Caco-2 (cell line): ENCODE results near the gene IQCC. TPM values are rescaled to one million over a fixed set of nuclear protein-coding genes. Genes with fewer than 3 reads are reported as not detected.

ENCODE experiments used
- BruUV-seq: library from RNA; stranded (reverse); fragments of 400-500 nt; replicated peaks from 2 replicates; lab custom pipeline; 2021; lab: Mats Ljungman, UMichigan
- CTCF ChIA-PET: fragments of 300-600 bp; sonication (Branson Sonifier 250); formaldehyde crosslinking; loops from one replicate; lab custom pipeline; 2022; ENCODE audit warnings: antibody characterized with exemption; lab: Charles Lee
- POLR2A ChIA-PET: fragments of 300-600 bp; sonication (Branson Sonifier 250); formaldehyde crosslinking; loops from one replicate; lab custom pipeline; 2022; ENCODE audit warnings: antibody characterized with exemption; lab: Charles Lee
- DNase-seq, 2 experiments: peaks; one replicate each; pipeline versions ENCODE4 v3.0.0 to v3.0.0-alpha.2; 2020 to 2022
- H3K27me3 ChIP-seq: replicated peaks from 2 replicates; pipeline ENCODE4 v1.6.0; 2011; ENCODE audit warnings: low read length; ENCODE audit not compliant: control insufficient read depth, insufficient read depth
- H3K36me3 ChIP-seq: 2 replicates; pipeline ENCODE4 v1.5.1; 2011; ENCODE audit warnings: low read length; ENCODE audit not compliant: control insufficient read depth, insufficient read depth
- H3K4me1 ChIP-seq: fragments of 250-450 bp; sonication (Bioruptor Pico); 2 replicates; pipeline ENCODE4 v1.5.1; 2020; ENCODE audit warnings: mild to moderate bottlenecking
- H3K4me3 ChIP-seq: 2 replicates; pipeline ENCODE4 v1.5.1; 2011; ENCODE audit warnings: low read depth, mild to moderate bottlenecking, control low read depth, low read length
- H3K9me3 ChIP-seq: fragments of 250-450 bp; sonication (Bioruptor Pico); 2 replicates; pipeline ENCODE4 v1.5.1; 2020; ENCODE audit warnings: mild to moderate bottlenecking, moderate library complexity
- H3K27ac Mint-ChIP-seq: one replicate; pipeline ENCODE4 v1.8.0; 2022; ENCODE audit warnings: mixed read lengths; ENCODE audit not compliant: unreplicated experiment
- H3K27me3 Mint-ChIP-seq: one replicate; pipeline ENCODE4 v1.8.0; 2022; ENCODE audit warnings: mixed read lengths; ENCODE audit not compliant: insufficient read depth, unreplicated experiment
- H3K36me3 Mint-ChIP-seq: one replicate; pipeline ENCODE4 v1.8.0; 2022; ENCODE audit warnings: mild to moderate bottlenecking, mixed read lengths; ENCODE audit not compliant: insufficient read depth, unreplicated experiment
- H3K4me1 Mint-ChIP-seq: one replicate; pipeline ENCODE4 v1.8.0; 2022; ENCODE audit warnings: low read depth, mixed read lengths; ENCODE audit not compliant: unreplicated experiment
- H3K4me3 Mint-ChIP-seq: one replicate; pipeline ENCODE4 v1.8.0; 2022; ENCODE audit warnings: mild to moderate bottlenecking, moderate library complexity, mixed read lengths; ENCODE audit not compliant: unreplicated experiment
- H3K9me3 Mint-ChIP-seq: one replicate; pipeline ENCODE4 v1.8.0; 2022; ENCODE audit warnings: mixed read lengths; ENCODE audit not compliant: unreplicated experiment
- intact Hi-C: fragments of 100-400 bp; cut with micrococcal nuclease; formaldehyde crosslinking; loops from one replicate; pipeline ENCODE4 v1.10.0; 2022; ENCODE audit not compliant: unreplicated experiment
- total RNA-seq: library from RNA; stranded (reverse); gene quantifications from 2 replicates; pipeline ENCODE4 v1.2.3, GENCODE V29; 2022
- TF ChIP-seq, protein P1 (sequence below), 2 experiments: fragments of 200-600 bp in 1 of 2; IDR thresholded peaks; 1 replicate in 1 of 2; 2 replicates in 1 of 2; pipeline versions ENCODE4 v1.5.1 to v1.8.0; 2011 to 2022; ENCODE audit warnings: antibody characterized with exemption in 1 of 2, control low read depth in 1 of 2, inconsistent platforms in 1 of 2, low read depth in 1 of 2, low read length in 1 of 2, mild to moderate bottlenecking in 1 of 2, moderate library complexity in 1 of 2; ENCODE audit not compliant: insufficient read depth in 1 of 2, severe bottlenecking in 1 of 2, unreplicated experiment in 1 of 2

The IQCC gene
- total RNA-seq, 1 experiment from 2014 or later = 3.4 TPM

DNA sequence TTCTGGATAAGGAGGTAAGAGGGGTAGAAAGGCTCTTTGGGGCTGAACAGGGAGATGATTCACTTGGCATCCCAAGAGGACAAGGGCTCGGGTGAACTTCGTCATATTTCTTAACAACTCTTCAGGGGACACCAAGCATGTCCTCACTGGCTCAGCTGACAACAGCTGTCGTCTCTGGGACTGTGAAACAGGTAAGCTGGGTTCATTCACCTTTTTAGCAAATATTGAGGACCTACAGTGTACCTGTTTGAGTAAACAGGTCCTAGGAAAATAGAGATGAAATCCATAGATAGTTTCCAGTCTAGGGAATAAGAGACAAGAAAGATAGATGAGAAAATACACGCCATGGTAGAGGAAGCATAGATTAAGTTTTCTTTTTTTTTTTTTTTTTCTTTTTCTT is 18.8 kb downstream of the IQCC start:
- no TSS peak for BruUV-seq
- Histone ChIP-seq H3K4me3 (no peak overlapping the region), H3K9me3 (no peaks in the 10 kb centered on the region), H3K4me1 (no peaks in the 10 kb centered on the region), H3K27me3 (no peaks in the 10 kb centered on the region), H3K36me3 (peaks cover 1% of the 10 kb centered on the region; the same call in 1 of the 2 replicates)
- ChIA-PET POLR2A (no interaction called here), CTCF (no interaction called here)
- no peak overlapping the region for H3K27ac Mint-ChIP-seq
- no peaks in the 10 kb centered on the region for H3K9me3 Mint-ChIP-seq
- H3K4me1 Mint-ChIP-seq = no peaks in the 10 kb centered on the region
- H3K27me3 Mint-ChIP-seq = no peaks in the 10 kb centered on the region
- peaks cover 38% of the 10 kb centered on the region for H3K36me3 Mint-ChIP-seq
- DNase-seq = no peak
- intact Hi-C loops = no loop called here
- H3K4me3 Mint-ChIP-seq = no peak overlapping the region
- TF ChIP-seq, protein P1, sequence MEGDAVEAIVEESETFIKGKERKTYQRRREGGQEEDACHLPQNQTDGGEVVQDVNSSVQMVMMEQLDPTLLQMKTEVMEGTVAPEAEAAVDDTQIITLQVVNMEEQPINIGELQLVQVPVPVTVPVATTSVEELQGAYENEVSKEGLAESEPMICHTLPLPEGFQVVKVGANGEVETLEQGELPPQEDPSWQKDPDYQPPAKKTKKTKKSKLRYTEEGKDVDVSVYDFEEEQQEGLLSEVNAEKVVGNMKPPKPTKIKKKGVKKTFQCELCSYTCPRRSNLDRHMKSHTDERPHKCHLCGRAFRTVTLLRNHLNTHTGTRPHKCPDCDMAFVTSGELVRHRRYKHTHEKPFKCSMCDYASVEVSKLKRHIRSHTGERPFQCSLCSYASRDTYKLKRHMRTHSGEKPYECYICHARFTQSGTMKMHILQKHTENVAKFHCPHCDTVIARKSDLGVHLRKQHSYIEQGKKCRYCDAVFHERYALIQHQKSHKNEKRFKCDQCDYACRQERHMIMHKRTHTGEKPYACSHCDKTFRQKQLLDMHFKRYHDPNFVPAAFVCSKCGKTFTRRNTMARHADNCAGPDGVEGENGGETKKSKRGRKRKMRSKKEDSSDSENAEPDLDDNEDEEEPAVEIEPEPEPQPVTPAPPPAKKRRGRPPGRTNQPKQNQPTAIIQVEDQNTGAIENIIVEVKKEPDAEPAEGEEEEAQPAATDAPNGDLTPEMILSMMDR (IDR thresholded peaks at IDR 0.05; ENCODE audit: insufficient read depth in 1 of 2, low read depth in 1 of 2, low read length in 1 of 2, severe bottlenecking in 1 of 2, unreplicated experiment in 1 of 2) = no peak

DNA sequence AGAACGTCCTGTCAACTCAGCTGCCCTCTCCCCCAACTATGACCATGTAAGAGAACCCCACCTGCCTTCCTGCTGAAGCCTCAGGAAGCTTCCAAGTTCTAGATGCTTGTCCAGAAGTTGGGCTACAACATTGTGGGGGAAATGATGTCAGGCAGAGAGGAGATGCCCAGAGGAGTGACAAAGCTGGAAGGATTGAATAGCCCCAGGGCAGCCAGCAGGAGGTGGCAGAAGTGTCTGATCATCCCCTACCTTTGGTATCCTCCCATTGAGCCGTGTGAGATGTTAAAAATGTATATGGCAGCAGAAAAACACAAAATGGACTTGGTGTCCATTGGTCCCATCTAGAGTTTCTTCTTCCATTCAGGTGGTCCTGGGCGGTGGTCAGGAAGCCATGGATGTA is 23.3 kb downstream of the IQCC start:
- no peaks in the 10 kb centered on the region for H3K4me1 Mint-ChIP-seq
- TF ChIP-seq, protein P1 (IDR thresholded peaks at IDR 0.05; ENCODE audit: insufficient read depth in 1 of 2, low read depth in 1 of 2, low read length in 1 of 2, severe bottlenecking in 1 of 2, unreplicated experiment in 1 of 2) = no peak
- no TSS peak for BruUV-seq
- ChIA-PET POLR2A (no interaction called here), CTCF (interaction anchor here (0.7 kb wide), 1 partner anchor 107 kb away, joined by 3 read pairs; the partner anchor contains the start of gene MARCKSL1)
- DNase-seq = no peak
- Histone ChIP-seq H3K4me3 (no peak overlapping the region), H3K9me3 (no peaks in the 10 kb centered on the region), H3K4me1 (no peaks in the 10 kb centered on the region), H3K36me3 (peaks cover 1% of the 10 kb centered on the region; the same call in 1 of the 2 replicates), H3K27me3 (no peaks in the 10 kb centered on the region)
- H3K27me3 Mint-ChIP-seq = no peaks in the 10 kb centered on the region
- H3K27ac Mint-ChIP-seq = no peak overlapping the region
- intact Hi-C loops = no loop called here
- no peaks in the 10 kb centered on the region for H3K9me3 Mint-ChIP-seq
- H3K4me3 Mint-ChIP-seq = no peak overlapping the region
- peaks cover 46% of the 10 kb centered on the region for H3K36me3 Mint-ChIP-seq

DNA sequence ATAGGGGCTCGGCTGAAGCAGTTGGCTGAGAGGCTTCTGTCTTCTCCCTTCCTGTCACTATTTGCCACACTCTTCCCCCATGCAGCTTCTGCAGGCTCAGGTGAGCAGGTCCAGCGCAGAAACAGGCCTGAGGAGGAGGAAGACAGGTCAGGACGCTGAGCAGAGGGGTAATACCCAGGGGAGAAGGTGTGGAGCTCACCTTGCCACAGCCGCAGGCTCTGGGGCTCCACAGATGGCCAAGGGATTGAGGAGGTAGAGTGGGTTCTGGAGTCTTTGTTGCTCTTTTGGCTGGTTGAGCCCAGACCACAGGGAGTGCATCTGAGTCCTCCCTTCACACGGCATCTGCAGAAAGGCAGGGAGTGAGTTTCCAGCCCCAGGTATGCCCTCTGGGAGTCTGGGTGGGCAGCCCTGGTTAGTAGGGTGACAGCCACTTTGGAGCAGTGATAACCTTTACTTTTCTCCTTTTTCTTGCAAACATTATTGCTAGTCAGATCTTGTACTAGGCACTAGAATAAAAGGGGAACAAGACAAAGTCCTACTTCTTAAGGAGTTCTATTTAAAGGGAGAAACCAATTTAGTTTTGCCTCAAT is 26.5 kb downstream of the IQCC start:
- POLR2A ChIA-PET = no interaction called here

More for the DNA sequence above, 26.5 kb downstream of the IQCC start:
- H3K9me3 Mint-ChIP-seq = no peaks in the 10 kb centered on the region
- Histone ChIP-seq H3K27me3 (no peaks in the 10 kb centered on the region), H3K36me3 (peaks cover 1% of the 10 kb centered on the region; the same call in 1 of the 2 replicates), H3K9me3 (no peaks in the 10 kb centered on the region), H3K4me1 (no peaks in the 10 kb centered on the region), H3K4me3 (no peak overlapping the region)
- TF ChIP-seq, protein P1 (IDR thresholded peaks at IDR 0.05; ENCODE audit: insufficient read depth in 1 of 2, low read depth in 1 of 2, low read length in 1 of 2, severe bottlenecking in 1 of 2, unreplicated experiment in 1 of 2) = no peak
- CTCF ChIA-PET = interaction anchor here (0.5 kb wide), 2 partner anchors 26 to 78 kb away, joined by 3 to 4 read pairs; no protein-coding TSS in a partner anchor
- H3K36me3 Mint-ChIP-seq = peaks cover 29% of the 10 kb centered on the region
- no TSS peak for BruUV-seq
- H3K27me3 Mint-ChIP-seq = no peaks in the 10 kb centered on the region
- intact Hi-C loops = no loop called here
- no peak overlapping the region for H3K4me3 Mint-ChIP-seq
- no peaks in the 10 kb centered on the region for H3K4me1 Mint-ChIP-seq
- H3K27ac Mint-ChIP-seq = no peak overlapping the region
- DNase-seq = no peak
